ENCODE data around the gene LRGUK.
"Not testable (repeated sequence)": the region's sequence is repeated elsewhere in the genome, so short reads cannot be mapped to it uniquely, and the experiment has no call there.

Gene LRGUK

DNA sequence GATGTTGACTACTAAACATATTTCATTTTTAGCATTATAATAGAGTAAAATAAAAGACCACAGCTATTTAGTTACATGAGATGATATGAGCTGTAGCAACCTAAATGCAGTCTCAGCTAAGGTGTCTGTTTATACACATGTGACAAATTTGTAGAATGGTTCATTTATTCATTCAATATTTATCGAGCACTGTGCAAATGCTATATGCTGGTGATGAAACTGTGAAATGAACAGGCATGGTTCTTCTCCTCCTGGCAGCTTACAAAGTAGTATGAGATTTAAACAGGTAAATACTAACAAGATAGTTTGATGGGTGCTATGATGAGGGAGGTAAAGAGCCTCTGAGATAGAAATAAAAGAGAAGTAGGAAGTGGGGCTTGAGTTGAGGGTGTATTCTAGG is 60.8 kb downstream of the LRGUK start:
- no peak for DNase-seq (ENCODE audit: low read depth)

DNA sequence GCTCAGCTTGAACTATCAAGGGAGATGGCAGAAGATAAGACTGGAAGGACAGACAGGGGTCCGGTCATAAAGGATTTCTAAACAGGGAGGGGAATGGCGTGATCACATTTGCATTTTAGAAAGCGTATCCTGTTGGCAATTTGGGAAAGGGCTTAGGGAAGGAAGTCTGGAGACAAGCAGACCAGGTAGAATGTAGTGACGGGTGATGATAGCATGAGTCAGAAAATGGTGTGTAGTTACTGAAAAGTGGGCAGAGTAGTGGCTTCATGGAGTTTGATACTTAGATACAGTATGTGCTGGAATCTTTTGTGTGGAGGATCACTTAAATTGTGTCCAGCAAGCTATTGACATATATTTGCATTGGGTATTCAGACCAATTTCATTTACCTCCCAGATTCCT is 61.2 kb downstream of the LRGUK start:
- DNase-seq (ENCODE audit: low read depth) = no peak

DNA sequence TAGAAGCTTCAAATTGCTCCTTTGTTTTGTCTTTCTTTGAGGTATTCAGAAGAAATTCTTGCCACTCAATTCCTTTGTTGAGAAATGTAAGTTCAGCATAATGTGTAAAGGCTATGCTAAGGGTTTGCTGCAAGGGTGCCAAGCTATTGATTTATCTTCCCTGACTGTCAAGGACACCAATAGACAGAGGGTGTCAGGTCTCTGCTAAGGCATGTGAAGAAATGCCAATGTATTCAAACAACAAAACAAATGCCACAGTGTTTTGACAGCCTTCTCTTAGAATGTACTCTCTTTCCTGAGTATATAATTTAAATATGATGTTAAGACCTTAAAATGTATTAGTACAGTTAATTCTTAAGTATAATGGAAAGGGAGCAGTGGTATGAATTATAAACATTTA is 62.4 kb downstream of the LRGUK start:
- no peak for DNase-seq (ENCODE audit: low read depth)

DNA sequence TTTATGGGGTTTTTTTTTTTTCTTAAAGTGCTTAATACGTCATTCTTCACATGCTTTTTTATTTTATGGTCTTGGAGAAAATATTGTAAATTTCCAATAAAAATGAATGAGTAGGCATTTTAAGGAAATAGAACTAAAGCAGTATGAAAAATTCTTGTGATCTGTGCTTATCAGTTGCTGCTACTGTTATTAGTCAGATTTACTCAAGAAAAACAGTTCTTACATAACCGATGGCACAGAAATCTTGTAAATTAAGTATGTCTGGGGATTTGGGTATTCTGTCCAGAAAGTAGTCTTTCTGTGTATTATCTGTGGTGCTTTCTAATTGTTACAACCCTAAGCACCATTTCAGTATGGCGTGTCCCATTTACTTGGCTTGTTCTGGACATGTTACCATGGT is 64.7 kb downstream of the LRGUK start:
- no peak for DNase-seq (ENCODE audit: low read depth)

DNA sequence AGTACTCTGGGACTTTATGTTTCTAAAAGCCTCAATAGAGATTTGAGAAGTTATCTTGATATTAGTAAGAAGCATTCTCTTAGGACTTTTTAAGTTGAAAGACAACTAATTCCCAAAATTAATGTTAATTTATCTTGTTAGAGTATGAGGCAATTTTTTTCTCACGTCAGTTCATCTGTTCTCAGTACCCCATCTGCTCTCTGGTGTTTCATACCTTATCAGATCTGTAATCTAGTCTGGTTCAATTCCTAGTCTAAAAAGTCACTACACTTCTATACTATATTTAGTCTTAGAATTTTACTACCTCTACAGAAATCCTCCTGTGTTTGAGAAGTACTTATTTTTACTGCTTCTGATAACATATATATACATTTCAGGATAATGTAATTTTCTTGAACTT is 66.1 kb downstream of the LRGUK start:
- no peak for DNase-seq (ENCODE audit: low read depth)

DNA sequence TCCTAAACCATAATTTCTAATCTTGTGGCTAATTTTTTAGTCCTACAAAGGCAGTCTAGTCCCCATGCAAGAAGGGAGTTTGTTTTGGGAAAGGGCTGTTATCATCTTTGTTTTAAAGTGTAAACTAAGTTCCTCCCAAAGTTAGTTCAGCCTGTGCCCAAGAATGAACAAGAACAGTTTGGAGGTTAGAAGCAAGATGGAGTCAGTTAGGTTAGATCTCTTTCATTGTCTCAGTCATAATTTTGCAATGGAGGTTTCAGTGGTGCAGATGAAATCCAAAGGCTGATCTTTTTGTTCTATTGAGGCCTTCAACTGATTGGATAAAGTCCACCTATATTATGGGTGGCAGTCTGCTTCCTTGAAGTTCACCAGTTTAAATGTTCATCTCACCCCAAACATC is 68.1 kb downstream of the LRGUK start:
- DNase-seq (ENCODE audit: low read depth) = no peak

DNA sequence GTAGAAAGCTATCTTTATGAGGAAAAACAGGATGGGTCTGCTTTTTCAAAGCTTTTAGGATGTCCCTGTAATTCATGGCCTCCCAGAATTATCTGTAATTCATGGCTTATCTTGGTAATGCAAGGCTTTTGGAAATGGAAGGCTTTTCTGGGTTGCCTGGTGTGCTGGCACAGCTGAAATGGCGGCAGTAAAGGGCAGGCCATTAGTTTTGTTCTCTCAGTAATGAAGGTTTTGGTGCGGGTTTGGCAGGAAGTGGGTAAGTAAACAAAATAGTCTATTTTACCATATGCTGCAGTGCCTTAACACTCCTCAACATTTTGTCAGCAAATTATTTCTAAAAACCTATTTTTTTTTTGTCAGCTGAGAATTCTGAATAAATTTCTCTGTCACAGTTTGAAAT is 69.3 kb downstream of the LRGUK start:
- DNase-seq (ENCODE audit: low read depth) = no peak

DNA sequence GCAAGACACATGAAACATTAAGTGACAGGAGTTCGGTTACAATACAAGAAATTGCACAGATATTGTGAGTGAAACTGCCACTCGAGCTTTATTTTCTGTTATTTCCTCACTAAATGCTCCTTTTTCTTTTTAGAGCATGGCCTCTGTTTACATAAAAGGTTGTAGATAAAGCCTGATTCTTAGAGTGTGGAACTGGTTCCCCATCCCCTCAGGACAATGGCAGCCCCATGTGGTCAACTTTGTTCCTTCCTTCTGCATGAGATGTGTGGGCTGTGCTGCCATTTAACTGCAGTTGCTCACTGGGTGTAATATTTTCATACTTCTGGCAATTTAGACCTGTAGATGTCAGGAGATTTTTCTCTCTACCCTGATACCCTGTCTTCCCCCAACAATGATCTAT is 70.2 kb downstream of the LRGUK start:
- DNase-seq (ENCODE audit: low read depth) = no peak

DNA sequence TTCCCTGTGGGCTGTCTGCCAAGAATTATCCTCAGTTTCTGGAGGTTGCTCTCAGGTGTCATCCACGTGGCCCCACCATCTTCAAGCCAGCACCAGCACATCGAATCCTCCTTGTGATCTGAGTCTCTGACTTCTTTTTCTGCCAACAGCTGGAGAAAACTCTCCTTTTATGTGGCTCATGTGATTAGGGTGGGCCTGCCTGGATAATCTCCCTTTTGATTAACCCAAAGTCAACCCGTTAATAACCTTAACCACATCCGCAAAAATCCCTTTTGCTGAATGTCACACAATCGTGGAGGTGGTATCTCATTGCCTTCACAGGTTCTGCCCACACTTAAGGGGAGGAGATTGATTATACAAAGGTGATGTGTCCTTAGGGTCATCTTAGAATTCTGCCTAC is 73.8 kb downstream of the LRGUK start:
- DNase-seq (ENCODE audit: low read depth) = no peak

DNA sequence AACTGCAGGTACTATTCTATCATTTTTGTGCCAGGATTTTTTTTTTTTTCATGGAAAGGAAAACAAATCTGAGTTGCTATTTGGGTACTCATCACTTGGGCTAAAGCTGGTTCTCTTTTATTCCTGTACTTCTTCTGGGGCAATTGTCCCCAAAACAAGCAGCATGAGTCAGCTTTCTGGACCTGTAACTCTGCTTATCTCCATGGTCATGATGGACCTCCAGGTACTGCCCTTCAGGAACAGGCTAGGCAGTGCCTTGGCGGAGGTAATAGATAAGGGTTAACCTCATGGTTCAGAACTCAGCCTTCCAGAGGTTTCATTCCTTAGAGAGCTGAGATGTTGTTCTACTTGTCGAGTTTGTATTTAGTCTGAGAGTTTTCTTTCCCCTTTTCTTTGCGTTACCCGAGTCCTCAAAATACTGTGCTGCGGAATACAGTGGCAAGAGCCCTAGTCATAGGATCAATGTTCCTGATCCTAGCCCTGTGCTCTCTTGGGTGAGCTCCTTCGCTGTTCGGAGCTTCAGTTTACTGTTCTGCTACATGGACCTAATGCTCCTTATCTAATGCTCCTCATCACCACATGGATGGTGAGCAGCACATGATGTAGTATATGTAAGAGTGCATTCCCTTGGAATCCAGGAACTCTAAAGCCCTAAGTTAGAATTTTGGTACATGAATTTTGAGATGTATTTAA is 74.6 kb downstream of the LRGUK start:
- DNase-seq (ENCODE audit: low read depth) = no peak

DNA sequence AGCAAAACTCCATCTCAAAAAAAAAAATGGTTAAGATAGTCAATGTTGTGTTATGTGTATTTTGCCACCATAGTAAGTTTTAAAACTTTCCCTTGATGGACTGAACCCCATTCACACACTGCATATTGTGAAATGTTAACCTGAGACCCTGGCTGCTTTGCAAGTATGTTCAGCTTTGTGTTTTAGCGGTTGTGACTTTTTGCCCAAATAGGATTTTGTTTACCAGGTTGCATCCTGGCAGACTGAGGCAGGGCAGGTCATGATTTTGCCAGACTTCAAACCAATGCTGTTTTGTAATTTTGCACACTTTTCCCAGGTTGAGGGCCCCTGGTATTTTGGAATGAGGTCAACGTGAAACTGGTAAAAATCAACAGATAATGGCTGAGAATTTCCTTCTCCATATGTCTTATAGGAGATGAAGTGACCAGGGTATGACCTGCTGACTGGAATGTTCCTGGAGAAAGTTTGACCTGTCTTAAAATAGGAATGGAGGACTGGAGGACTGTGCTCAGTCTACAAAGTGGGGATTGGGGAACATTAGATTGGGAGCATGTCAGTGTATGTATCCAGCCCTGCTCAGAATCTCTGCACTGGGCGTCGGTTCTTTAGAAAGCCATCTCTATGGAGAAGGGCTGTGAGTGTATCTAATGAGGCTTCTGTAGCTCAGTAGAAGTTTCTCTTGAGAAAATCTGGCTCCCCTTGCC is 76.2 kb downstream of the LRGUK start:
- DNase-seq (ENCODE audit: low read depth) = no peak

DNA sequence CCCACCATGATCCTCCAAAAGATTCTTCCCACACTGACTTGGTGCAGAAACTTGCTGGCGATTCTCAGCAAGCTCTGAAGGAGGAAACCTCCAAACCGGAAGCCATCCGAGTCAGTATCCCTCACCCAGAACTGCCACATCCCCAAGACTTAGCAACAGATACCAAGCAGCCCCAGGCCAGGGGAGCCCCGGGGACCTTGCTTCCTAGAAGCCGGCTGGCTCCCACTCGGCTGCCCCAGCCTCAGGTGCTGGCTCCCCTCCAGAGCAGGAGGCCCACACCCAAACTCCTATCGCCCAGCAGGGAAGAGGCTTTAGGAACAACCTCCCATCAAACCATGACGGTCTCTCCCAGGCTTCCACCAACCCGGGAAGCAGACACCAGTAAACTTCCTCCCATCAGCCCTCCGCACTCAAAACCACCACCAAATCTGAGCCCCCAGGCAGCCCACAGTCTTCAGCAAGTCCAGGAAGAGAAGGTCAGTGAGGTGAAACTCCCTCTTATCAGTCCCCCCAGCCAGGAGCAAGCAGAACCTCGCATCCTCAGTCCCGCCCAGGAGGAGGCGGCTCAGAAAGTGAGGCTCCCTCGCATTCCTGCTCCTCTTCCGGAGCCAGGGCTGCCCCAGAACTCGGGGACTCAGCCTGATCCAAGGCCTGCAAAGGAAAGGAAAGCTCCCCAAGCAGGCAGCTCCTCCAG is 82.3 kb downstream of the LRGUK start:
- no peak for DNase-seq (ENCODE audit: low read depth)

DNA sequence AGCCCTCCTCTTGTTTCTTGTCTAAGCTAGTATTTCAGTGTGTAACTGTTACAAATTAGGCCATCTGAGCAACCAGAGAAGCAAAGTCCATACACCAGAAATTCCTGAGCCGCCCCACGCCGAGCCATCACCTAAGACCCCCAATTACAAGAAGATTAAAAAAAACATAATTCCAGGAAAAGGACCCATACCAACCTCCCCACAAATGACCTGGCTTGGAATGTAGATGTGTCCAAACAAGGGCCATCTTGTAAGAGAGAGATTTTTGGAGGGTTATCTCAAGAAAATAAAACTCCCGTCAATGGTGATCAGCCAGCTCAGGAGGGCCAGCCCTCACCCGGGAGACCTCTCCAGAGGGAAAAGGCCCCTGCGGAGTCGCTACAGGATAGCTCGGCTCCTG is 83.1 kb downstream of the LRGUK start:
- DNase-seq (ENCODE audit: low read depth) = no peak

DNA sequence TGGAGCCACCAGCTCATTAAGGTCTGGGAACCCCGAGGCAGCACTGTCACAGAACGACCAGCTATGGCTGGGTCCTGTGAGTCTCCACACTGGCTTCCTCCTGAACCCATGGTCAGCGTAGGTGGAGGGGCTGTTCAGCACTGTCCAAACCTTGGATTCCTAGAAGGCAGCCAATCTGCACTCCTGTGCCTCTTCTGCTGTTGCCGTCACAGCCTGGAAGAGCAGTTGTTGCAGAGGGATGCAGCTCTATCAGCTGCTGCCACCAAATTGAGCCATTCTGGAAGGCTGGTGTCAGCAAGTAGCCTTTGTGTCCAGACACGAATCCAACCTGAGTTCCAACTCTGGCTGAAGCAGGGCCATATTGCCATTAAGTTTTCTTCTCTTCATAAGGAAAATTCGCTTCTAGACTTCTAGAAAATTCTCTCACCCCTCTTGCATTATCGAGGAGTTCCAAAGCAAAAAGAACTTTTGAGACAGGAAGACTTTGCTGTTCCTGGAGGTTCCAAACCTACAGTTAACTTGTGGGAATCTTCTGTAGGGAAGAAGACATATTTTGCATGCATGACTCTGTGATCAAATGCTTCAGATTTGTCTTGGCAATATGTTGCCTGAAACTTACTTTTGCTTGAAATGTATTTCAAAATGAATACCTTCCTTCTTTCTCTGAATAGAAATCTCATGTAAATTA is 84.0 kb downstream of the LRGUK start:
- DNase-seq (ENCODE audit: low read depth) = no peak

DNA sequence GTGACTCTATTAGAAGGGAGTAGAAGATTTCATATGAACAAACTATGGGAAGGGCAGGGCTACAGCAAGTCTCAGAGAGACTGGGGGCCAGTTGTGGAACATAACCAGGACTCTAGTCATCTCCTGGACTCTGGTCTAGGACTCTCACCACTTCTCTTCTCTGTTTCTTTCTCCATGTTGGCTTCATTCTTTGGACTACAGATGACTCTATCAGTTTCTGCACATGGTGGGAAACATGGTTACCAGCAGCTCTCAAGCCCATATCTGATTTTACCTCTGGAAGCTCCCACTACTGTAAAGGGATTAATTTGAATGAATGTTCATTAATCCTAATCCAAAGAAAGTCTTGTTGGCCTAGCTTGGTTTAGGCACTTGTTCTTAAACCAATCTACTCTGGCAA is 84.7 kb downstream of the LRGUK start:
- no peak for DNase-seq (ENCODE audit: low read depth)

DNA sequence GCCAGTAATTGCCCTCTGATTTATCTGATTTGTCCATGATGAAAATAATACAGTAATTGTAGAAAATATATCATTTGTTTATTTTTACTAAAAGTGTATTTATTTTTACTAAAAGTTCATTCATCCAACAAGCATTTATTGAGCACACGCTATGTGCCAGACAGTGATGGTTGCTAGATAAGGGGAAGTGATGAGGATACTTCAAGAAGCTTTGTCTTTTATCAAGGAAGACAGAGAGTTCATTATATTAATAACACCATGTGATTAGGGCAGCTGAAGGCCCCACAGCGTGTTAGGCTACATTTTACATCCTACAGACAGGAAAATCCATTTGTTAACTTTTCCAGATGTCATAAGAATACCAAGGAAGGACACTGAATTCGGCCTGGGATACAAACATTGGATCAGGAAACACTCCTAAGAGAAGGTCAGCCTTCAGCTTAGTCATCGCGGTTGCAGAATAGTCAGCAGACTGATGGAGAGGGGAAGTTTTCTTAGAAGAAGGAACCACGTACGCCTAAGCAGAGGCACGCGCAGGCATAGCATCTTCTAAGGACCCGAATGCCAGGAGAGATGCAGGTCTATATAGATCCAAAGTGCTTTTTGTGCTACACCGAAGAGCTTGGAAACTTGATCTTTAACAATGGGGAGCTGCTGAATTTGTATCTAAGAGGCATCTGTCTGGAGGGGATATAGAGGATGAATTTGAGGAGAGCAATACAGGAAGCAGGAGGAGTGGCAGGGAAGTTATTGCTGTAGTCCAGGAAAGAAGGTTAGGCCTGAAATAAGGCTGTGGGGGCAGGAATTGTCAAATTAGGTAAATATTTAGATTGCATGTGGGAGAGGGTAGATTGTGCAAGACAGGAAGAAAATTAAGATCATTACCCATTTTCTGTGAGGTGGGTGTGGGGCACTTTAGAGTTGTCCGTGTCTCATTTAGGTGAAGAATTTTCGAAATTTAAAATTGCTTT is 85.7 kb downstream of the LRGUK start:
- no peak for DNase-seq (ENCODE audit: low read depth)

DNA sequence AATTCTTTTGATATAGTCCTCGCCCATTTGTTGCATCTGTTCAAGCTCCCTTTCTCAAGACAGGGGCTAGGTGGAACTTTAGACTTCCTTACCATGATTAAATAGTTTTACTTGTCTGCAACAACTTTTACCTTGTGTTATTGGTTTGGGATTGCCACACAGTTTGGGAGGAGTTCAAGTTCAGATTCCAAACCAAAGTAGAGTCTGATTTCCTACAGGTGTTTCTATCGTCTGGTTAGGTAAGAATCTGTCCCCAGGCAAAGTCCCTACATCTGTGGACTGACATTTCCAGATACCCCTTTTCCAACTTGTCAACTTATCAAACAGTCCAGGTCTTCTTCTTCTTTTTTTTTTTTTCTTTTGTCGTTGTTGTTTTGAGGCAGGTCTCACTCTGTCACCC is 93.1 kb downstream of the LRGUK start:
- no peak for DNase-seq (ENCODE audit: low read depth)

DNA sequence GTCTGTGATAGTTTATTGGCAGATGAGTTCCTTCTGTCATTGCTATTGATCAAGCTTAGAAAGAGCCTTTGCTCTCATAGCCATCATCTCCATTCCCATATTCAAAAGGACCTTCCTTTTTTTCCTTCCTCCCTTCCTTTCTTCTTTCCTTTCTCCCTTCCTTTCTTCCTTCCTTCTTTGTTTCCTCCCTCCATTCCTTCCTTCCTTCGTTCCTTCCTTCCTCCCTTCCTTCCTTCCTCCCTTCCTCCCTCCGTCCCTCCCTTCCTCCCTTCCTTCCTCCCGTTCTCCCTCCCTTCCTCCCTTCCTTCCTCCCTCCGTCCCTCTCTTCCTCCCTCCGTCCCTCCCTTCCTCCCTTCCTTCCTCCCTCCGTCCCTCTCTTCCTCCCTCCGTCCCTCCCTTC is 104.2 kb downstream of the LRGUK start:
- not testable (repeated sequence) for DNase-seq (ENCODE audit: low read depth)

DNA sequence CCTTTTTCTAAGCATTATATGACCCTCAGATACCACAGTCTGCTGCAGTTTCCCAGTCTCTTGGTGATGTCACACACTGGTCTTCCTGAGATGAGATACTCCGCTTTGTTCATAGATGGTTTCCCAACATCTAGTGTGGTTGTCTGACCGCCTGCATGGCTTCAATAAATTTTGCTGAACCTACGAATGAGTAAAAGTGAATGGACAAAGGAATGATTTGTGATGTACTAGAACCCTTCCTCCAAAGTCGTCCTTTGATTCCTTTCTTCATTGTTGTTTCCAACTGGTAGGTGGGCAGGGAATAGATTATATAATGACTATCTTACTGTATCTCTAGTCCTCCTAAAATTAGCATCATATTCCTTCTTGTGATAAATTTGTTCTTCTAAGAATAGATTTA is 107.1 kb downstream of the LRGUK start:
- DNase-seq (ENCODE audit: low read depth) = no peak

DNA sequence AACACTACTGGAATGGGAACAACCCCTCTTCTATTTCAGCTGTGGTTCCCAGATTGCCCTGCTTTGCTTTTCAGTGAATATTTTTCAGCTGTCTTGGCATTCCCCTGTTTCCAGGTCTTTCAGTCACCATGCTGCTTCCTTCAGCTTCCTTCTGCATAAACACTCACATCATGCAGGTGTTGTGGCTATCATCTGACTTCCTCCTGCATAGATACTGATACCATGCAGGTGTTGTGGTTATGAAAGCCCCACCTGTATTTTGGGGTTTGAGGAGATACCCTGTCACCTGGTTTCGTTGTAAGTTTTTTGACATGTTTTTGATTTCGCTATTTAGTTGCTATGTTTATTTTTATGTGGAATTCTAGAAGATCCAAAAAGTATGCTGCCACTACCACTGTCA is 118.1 kb downstream of the LRGUK start:
- no peak for DNase-seq (ENCODE audit: low read depth)

DNA sequence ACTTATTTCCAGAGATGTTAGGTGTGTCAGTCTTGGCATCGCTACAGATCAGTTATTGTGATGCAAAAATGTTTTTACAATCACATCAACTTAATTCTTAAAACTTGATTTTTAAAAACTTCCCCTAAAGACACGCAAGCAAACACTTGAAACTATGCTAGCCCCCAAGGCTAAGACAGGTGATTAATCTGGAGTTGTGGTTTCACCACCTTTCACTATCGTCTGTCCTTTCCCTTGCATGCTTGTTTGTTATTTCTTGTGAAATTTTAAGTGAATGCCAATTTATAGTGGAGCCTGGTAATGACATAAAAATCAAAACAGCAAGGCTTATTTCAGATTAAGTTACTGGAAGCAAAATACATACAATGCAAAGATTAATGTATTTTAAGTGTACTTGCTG is 119.2 kb downstream of the LRGUK start:
- DNase-seq (ENCODE audit: low read depth) = no peak

DNA sequence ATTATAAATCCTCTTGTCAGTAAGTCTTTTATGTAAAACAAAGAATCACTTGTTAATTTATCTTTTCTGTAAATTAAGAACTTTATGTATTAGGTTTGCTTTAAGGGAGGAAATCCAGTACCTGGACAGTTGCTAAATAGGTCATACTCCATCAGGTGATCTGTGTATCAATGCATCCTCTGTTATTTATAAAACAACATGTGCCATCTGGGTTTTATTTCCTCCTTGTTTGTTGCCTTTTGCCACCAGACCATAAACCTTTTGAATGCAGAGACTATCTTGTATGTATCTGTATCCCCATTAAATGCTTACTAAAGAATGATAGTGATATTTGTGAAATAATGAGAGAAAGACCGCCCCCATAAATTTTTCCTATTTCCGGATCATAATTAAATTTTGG is 119.6 kb downstream of the LRGUK start:
- DNase-seq (ENCODE audit: low read depth) = no peak

Measured in stimulated activated CD8-positive, alpha-beta memory T cell treated with anti-CD3 and anti-CD28 coated beads, Interleukin-15, amount 100 ng/mL, for 1 hour (primary cell).